Neural cell (in vitro differentiated cells): ENCODE measurements around the gene RIPOR2. TPM values are rescaled to one million over a fixed set of nuclear protein-coding genes. Genes with fewer than 3 reads are reported as not detected.

ENCODE experiments used
- H2AFZ ChIP-seq: fragments of 200-600, 300-800 bp; sonication (generic), shearing (Covaris generic); 2 replicates; pipeline ENCODE4 v1.6.0; 2014; ENCODE audit warnings: low read depth, mild to moderate bottlenecking, antibody characterized with exemption, low read length, moderate library complexity
- H3F3A ChIP-seq: fragments of 200-600 bp; shearing (Covaris generic); 2 replicates; pipeline ENCODE4 v1.6.1; 2016; ENCODE audit warnings: mild to moderate bottlenecking, moderate library complexity, mixed read lengths, antibody characterized with exemption, low read length; ENCODE audit not compliant: insufficient read depth, poor library complexity, severe bottlenecking
- H3K27ac ChIP-seq: fragments of 200-600, 300-800 bp; sonication (generic), shearing (Covaris generic); 2 replicates; pipeline ENCODE4 v1.5.1; 2014; ENCODE audit warnings: mild to moderate bottlenecking, low read length, moderate library complexity
- H3K27me3 ChIP-seq: fragments of 300-800, 200-600 bp; sonication (generic), shearing (Covaris generic); 2 replicates; pipeline ENCODE4 v1.6.0; 2014; ENCODE audit warnings: mild to moderate bottlenecking, low read depth, low read length, moderate library complexity; ENCODE audit not compliant: insufficient read depth
- H3K36me3 ChIP-seq: fragments of 300-800, 200-600 bp; sonication (generic), shearing (Covaris generic); 2 replicates; pipeline ENCODE4 v1.5.1; 2014; ENCODE audit warnings: mild to moderate bottlenecking, antibody characterized with exemption, low read length, moderate library complexity; ENCODE audit not compliant: insufficient read depth
- H3K4me2 ChIP-seq: fragments of 300-800, 200-600 bp; sonication (generic), shearing (Covaris generic); 2 replicates; pipeline ENCODE4 v1.6.0; 2014; ENCODE audit warnings: mild to moderate bottlenecking, low read length
- H3K4me3 ChIP-seq: fragments of 300-800, 200-600 bp; sonication (generic), shearing (Covaris generic); 2 replicates; pipeline ENCODE4 v1.5.1; 2014; ENCODE audit warnings: mild to moderate bottlenecking, low read length, moderate library complexity
- H3K79me2 ChIP-seq: fragments of 200-600 bp; shearing (Covaris generic); replicated peaks from 2 replicates; pipeline ENCODE4 v1.6.0; 2014; ENCODE audit warnings: mild to moderate bottlenecking, low read length, moderate library complexity; ENCODE audit not compliant: insufficient read depth
- H3K9ac ChIP-seq: fragments of 300-800, 200-600 bp; sonication (generic), shearing (Covaris generic); 2 replicates; pipeline ENCODE4 v1.6.1; 2016; ENCODE audit warnings: mild to moderate bottlenecking, low read length, mixed read lengths
- H3K9me2 ChIP-seq: fragments of 200-600 bp; shearing (Covaris generic); 2 replicates; pipeline ENCODE4 v1.6.1; 2016; ENCODE audit warnings: mild to moderate bottlenecking, low read length, mixed read lengths; ENCODE audit not compliant: insufficient read depth
- H3K9me3 ChIP-seq: fragments of 200-600, 300-800 bp; sonication (generic), shearing (Covaris generic); 2 replicates; pipeline ENCODE4 v1.6.1; 2016; ENCODE audit warnings: mild to moderate bottlenecking, mixed run types, low read length, moderate library complexity, mixed read lengths
- H4K20me1 ChIP-seq: fragments of 200-600 bp; shearing (Covaris generic); 2 replicates; pipeline ENCODE4 v1.6.1; 2016; ENCODE audit warnings: mild to moderate bottlenecking, mixed run types; ENCODE audit not compliant: insufficient read depth
- EP300 ChIP-seq: fragments of 450-650 bp; conservative IDR thresholded peaks from 2 replicates; pipeline ENCODE4 v1.6.1; 2014; ENCODE audit warnings: antibody characterized with exemption, mild to moderate bottlenecking, moderate library complexity; ENCODE audit not compliant: poor library complexity, severe bottlenecking
- EZH2 ChIP-seq: fragments of 200-600, 300-800 bp; shearing (Covaris generic), sonication (generic); IDR thresholded peaks from 2 replicates; pipeline ENCODE4 v1.6.1; 2014; ENCODE audit warnings: antibody characterized with exemption, low read length, borderline replicate concordance, mild to moderate bottlenecking; ENCODE audit not compliant: insufficient read depth, poor library complexity, severe bottlenecking
- MXI1 ChIP-seq: fragments of 450-650 bp; conservative IDR thresholded peaks from 2 replicates; pipeline ENCODE4 v1.6.1; 2014; ENCODE audit warnings: antibody characterized with exemption, mild to moderate bottlenecking; ENCODE audit not compliant: poor library complexity, severe bottlenecking
- POLR2AphosphoS5 ChIP-seq: IDR thresholded peaks from 2 replicates; pipeline ENCODE4 v1.6.1; 2012
- RAD21 ChIP-seq: fragments of 450-650 bp; conservative IDR thresholded peaks from 2 replicates; pipeline ENCODE4 v1.6.1; 2014; ENCODE audit warnings: antibody characterized with exemption, mild to moderate bottlenecking, moderate library complexity
- SMC3 ChIP-seq: fragments of 450-650 bp; conservative IDR thresholded peaks from 2 replicates; pipeline ENCODE4 v1.6.1; 2014; ENCODE audit warnings: antibody characterized with exemption, mild to moderate bottlenecking, moderate library complexity; ENCODE audit not compliant: poor library complexity
- TAF1 ChIP-seq: IDR thresholded peaks from 2 replicates; pipeline ENCODE4 v1.6.1; 2012; ENCODE audit warnings: low read depth
- polyA plus RNA-seq: library from polyadenylated mRNA; depleted of rRNA; stranded (reverse); fragments of >200 nt; gene quantifications from 2 replicates; pipeline ENCODE4 v1.2.3, GENCODE V29; 2014
- TF ChIP-seq, protein P1 (sequence below): fragments of 450-650 bp; IDR thresholded peaks from 2 replicates; pipeline ENCODE4 v1.5.1; 2014; ENCODE audit warnings: antibody characterized with exemption, mild to moderate bottlenecking, moderate library complexity; ENCODE audit not compliant: poor library complexity, severe bottlenecking
- TF ChIP-seq, protein P2 (sequence below): IDR thresholded peaks from 2 replicates; pipeline ENCODE4 v1.6.1; 2012; ENCODE audit warnings: borderline replicate concordance

RIPOR2 gene
- polyA plus RNA-seq, 1 donor from 2014 or later, result 83.8 TPM

DNA sequence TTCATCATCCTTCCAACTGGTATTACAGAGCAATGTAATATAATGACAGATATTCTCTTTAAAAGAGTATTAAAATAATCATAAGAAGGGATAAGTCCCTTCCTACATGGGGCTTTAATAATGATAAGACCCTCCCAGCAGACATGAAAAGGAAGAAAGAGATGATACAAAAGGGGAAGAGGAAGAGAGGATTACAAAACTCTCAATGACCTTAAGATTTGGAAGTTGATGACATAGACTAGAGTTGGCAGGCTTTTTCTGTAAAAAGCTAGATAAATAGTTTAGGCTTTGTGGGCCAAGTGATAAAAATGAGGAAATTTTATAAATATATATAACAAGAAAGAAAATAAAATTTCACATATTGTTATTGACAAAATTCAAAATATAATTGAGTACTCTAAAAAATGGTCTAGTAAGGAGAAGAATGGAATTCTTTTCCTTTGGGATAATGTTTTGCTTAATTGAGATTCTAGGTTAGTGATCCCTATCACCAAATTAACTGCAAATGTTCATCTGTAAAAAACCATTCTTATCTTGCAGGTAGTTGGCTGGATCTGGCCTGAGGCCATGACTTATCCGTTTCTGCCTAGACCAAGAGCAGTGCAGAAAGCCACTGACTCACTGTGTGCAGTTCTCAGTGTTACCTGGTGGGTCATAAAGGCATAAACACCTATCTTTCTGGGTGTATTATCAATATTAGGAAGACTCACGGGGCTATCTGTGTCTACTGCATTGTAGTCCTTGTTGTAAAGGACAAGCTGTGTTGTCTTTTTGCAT is 11.0 kb downstream of the RIPOR2 start:
- no peaks in the 10 kb centered on the region for H3K9me3 ChIP-seq
- no peak overlapping the region for H3K9ac ChIP-seq
- TF ChIP-seq SMC3 (no peak), POLR2AphosphoS5 (no peak), RAD21 (no peak), EP300 (no peak)
- H3K27me3 ChIP-seq, result no peaks in the 10 kb centered on the region
- H3K4me2 ChIP-seq, result no peak overlapping the region
- no peaks in the 10 kb centered on the region for H3K9me2 ChIP-seq
- no peak overlapping the region for H3K4me3 ChIP-seq
- H3K79me2 ChIP-seq, result no peaks in the 10 kb centered on the region
- no peak overlapping the region for H3K27ac ChIP-seq
- no peaks in the 10 kb centered on the region for H4K20me1 ChIP-seq
- H2AFZ ChIP-seq, result no peak overlapping the region
- H3K36me3 ChIP-seq, result no peaks in the 10 kb centered on the region
- H3F3A ChIP-seq, result peaks cover 9% of the 10 kb centered on the region

DNA sequence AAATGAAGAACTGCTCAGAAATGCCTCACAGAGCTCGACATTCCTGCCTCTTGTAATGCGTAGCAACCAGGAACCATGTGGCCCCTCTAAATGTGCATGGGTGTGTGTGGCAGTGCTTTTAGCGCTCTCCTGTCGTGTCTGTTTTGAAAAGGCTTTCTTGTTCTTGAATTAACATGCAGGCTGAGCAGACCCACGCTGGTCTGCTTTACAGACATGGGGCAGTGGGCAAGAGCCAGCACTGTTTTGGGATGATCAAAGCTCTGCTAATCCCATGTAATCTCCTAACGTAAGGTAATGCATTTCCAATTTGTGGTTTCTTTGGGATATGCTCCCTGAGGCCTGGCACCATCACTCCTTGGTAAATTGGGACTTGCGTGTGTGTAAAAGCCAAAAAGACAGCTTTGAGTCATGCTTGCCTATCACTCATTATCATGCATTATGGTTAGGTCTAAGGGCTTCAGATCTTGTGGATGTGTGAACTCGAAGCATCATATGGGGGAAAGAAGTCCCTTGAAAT is 11.8 kb downstream of the RIPOR2 start:
- no peak overlapping the region for H3K9ac ChIP-seq
- H3F3A ChIP-seq, result peaks cover 10% of the 10 kb centered on the region
- H3K4me2 ChIP-seq, result no peak overlapping the region
- no peak overlapping the region for H3K4me3 ChIP-seq
- H2AFZ ChIP-seq, result no peak overlapping the region
- TF ChIP-seq SMC3, result no peak
- no peak for TF ChIP-seq RAD21
- TF ChIP-seq EP300, result no peak
- TF ChIP-seq POLR2AphosphoS5, result no peak
- TF ChIP-seq, protein P1, sequence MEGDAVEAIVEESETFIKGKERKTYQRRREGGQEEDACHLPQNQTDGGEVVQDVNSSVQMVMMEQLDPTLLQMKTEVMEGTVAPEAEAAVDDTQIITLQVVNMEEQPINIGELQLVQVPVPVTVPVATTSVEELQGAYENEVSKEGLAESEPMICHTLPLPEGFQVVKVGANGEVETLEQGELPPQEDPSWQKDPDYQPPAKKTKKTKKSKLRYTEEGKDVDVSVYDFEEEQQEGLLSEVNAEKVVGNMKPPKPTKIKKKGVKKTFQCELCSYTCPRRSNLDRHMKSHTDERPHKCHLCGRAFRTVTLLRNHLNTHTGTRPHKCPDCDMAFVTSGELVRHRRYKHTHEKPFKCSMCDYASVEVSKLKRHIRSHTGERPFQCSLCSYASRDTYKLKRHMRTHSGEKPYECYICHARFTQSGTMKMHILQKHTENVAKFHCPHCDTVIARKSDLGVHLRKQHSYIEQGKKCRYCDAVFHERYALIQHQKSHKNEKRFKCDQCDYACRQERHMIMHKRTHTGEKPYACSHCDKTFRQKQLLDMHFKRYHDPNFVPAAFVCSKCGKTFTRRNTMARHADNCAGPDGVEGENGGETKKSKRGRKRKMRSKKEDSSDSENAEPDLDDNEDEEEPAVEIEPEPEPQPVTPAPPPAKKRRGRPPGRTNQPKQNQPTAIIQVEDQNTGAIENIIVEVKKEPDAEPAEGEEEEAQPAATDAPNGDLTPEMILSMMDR, result no peak
- no peaks in the 10 kb centered on the region for H3K9me3 ChIP-seq
- H3K9me2 ChIP-seq, result no peaks in the 10 kb centered on the region
- H3K27ac ChIP-seq, result no peak overlapping the region
- no peaks in the 10 kb centered on the region for H4K20me1 ChIP-seq
- H3K36me3 ChIP-seq, result no peaks in the 10 kb centered on the region
- H3K79me2 ChIP-seq, result no peaks in the 10 kb centered on the region
- no peaks in the 10 kb centered on the region for H3K27me3 ChIP-seq

GRCh38 chr6:24922814-24923213 is 12.9 kb downstream of the RIPOR2 start:
- no peak overlapping the region for H3K4me2 ChIP-seq
- no peaks in the 10 kb centered on the region for H3K27me3 ChIP-seq
- H3K4me3 ChIP-seq, result no peak overlapping the region
- peak overlapping the region; percentile 99 for H3K27ac ChIP-seq
- H3K79me2 ChIP-seq, result no peaks in the 10 kb centered on the region
- no peaks in the 10 kb centered on the region for H3K36me3 ChIP-seq
- no peak overlapping the region for H3K9ac ChIP-seq
- H3K9me2 ChIP-seq, result no peaks in the 10 kb centered on the region
- peaks cover 10% of the 10 kb centered on the region for H3F3A ChIP-seq
- TF ChIP-seq POLR2AphosphoS5 (no peak), TAF1 (no peak), SMC3 (no peak), MXI1 (no peak), RAD21 (no peak), EP300 (no peak), EZH2 (no peak)
- TF ChIP-seq, protein P2, sequence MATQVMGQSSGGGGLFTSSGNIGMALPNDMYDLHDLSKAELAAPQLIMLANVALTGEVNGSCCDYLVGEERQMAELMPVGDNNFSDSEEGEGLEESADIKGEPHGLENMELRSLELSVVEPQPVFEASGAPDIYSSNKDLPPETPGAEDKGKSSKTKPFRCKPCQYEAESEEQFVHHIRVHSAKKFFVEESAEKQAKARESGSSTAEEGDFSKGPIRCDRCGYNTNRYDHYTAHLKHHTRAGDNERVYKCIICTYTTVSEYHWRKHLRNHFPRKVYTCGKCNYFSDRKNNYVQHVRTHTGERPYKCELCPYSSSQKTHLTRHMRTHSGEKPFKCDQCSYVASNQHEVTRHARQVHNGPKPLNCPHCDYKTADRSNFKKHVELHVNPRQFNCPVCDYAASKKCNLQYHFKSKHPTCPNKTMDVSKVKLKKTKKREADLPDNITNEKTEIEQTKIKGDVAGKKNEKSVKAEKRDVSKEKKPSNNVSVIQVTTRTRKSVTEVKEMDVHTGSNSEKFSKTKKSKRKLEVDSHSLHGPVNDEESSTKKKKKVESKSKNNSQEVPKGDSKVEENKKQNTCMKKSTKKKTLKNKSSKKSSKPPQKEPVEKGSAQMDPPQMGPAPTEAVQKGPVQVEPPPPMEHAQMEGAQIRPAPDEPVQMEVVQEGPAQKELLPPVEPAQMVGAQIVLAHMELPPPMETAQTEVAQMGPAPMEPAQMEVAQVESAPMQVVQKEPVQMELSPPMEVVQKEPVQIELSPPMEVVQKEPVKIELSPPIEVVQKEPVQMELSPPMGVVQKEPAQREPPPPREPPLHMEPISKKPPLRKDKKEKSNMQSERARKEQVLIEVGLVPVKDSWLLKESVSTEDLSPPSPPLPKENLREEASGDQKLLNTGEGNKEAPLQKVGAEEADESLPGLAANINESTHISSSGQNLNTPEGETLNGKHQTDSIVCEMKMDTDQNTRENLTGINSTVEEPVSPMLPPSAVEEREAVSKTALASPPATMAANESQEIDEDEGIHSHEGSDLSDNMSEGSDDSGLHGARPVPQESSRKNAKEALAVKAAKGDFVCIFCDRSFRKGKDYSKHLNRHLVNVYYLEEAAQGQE, result no peak
- TF ChIP-seq, protein P1, result no peak
- H4K20me1 ChIP-seq, result no peaks in the 10 kb centered on the region
- no peaks in the 10 kb centered on the region for H3K9me3 ChIP-seq
- no peak overlapping the region for H2AFZ ChIP-seq
